Upper lobe of right lung (tissue), 1 donor: ENCODE results near the gene COX4I1. TPM values are rescaled to one million over a fixed set of nuclear protein-coding genes. Genes with fewer than 3 reads are reported as not detected.

Experiments used
- ATAC-seq: fragments of 200-7000 bp; cut with Tn5 transposase; one replicate; pipeline ENCODE4 v1.9.1; 2020; ENCODE audit warnings: mild to moderate bottlenecking, moderate library complexity
- DNase-seq: peaks from one replicate; pipeline ENCODE4 v3.0.0-alpha.2; 2020
- H3K27ac ChIP-seq: fragments of 200-600 bp; one replicate; pipeline ENCODE4 v1.8.0; 2022
- H3K27me3 ChIP-seq: fragments of 200-600 bp; one replicate; pipeline ENCODE4 v1.8.0; 2022; ENCODE audit warnings: mild to moderate bottlenecking
- H3K36me3 ChIP-seq: fragments of 200-600 bp; one replicate; pipeline ENCODE4 v1.8.0; 2022
- H3K4me1 ChIP-seq: fragments of 200-600 bp; one replicate; pipeline ENCODE4 v1.8.0; 2022
- H3K4me3 ChIP-seq: fragments of 200-600 bp; one replicate; pipeline ENCODE4 v1.8.0; 2022; ENCODE audit warnings: mild to moderate bottlenecking
- H3K9me3 ChIP-seq: fragments of 200-600 bp; one replicate; pipeline ENCODE4 v1.8.0; 2022
- intact Hi-C: fragments of 100-400 bp; cut with DNase I; formaldehyde crosslinking; loops from one replicate; pipeline ENCODE4 v1.11.0; 2022
- total RNA-seq: library from RNA; stranded (reverse); fragmentation: NEBNext Ultra II Directional; extraction: Animal tissue kit (Norgen Biotek cat#: 25700); gene quantifications from one replicate; pipeline ENCODE4 v1.2.1, GENCODE V29; 2021
- TF ChIP-seq, protein P1 (sequence below): fragments of 200-600 bp; IDR thresholded peaks from one replicate; pipeline ENCODE4 v1.8.0; 2022; ENCODE audit warnings: antibody characterized with exemption
- donor health status: DM: no; HTN: yes; CAD: no; lungs with severe emphysema.

Gene COX4I1
- total RNA-seq, 1 donor from 2014 or later: 382 TPM

GRCh38 chr16:85770741-85771140 lies 28.8 kb upstream of the COX4I1 start:
- TF ChIP-seq, protein P1, sequence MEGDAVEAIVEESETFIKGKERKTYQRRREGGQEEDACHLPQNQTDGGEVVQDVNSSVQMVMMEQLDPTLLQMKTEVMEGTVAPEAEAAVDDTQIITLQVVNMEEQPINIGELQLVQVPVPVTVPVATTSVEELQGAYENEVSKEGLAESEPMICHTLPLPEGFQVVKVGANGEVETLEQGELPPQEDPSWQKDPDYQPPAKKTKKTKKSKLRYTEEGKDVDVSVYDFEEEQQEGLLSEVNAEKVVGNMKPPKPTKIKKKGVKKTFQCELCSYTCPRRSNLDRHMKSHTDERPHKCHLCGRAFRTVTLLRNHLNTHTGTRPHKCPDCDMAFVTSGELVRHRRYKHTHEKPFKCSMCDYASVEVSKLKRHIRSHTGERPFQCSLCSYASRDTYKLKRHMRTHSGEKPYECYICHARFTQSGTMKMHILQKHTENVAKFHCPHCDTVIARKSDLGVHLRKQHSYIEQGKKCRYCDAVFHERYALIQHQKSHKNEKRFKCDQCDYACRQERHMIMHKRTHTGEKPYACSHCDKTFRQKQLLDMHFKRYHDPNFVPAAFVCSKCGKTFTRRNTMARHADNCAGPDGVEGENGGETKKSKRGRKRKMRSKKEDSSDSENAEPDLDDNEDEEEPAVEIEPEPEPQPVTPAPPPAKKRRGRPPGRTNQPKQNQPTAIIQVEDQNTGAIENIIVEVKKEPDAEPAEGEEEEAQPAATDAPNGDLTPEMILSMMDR: no peak
- Histone ChIP-seq H3K9me3 (no peaks in the 10 kb centered on the region), H3K4me3 (no peak overlapping the region), H3K4me1 (no peaks in the 10 kb centered on the region), H3K27ac (no peak overlapping the region), H3K36me3 (peaks cover 10% of the 10 kb centered on the region), H3K27me3 (no peaks in the 10 kb centered on the region)
- ATAC-seq: no peak
- DNase-seq: no peak
- intact Hi-C loops: no loop called here

GRCh38 chr16:85773044-85773443 lies 26.5 kb upstream of the COX4I1 start:
- intact Hi-C loops: no loop called here
- Histone ChIP-seq H3K27ac (no peak overlapping the region), H3K36me3 (peaks cover 21% of the 10 kb centered on the region), H3K27me3 (no peaks in the 10 kb centered on the region), H3K4me3 (no peak overlapping the region), H3K9me3 (no peaks in the 10 kb centered on the region), H3K4me1 (no peaks in the 10 kb centered on the region)
- DNase-seq (no peak), ATAC-seq (no peak)
- TF ChIP-seq, protein P1: no peak

DNA sequence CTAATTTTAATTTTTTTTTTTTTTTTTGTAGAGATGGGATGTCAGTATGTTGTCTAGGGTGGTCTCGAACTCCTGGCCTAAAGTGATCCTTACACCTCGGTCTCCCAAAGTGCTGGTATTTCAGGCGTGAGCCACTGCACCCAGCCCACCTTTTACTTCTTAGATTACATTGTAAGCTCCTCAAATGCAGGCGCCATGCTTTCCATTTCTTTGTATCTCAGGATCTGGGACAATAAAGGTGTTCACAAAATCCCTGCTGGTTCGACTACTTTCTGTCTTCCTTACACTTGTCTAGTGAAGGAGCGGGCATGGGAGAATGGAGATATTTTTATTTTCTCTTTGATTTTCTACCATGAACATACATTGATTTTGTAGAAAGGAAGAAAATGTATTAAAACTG lies 25.4 kb upstream of the COX4I1 start:
- H3K9me3 ChIP-seq: no peaks in the 10 kb centered on the region
- TF ChIP-seq, protein P1: no peak
- no peaks in the 10 kb centered on the region for H3K4me1 ChIP-seq
- H3K4me3 ChIP-seq: no peak overlapping the region
- ATAC-seq: no peak
- peaks cover 30% of the 10 kb centered on the region for H3K36me3 ChIP-seq
- H3K27ac ChIP-seq: no peak overlapping the region
- H3K27me3 ChIP-seq: no peaks in the 10 kb centered on the region
- DNase-seq: no peak
- intact Hi-C loops: no loop called here

GRCh38 chr16:85774811-85775210 lies 24.7 kb upstream of the COX4I1 start:
- ATAC-seq (no peak), DNase-seq (no peak)
- TF ChIP-seq, protein P1: no peak
- Histone ChIP-seq H3K27ac (no peak overlapping the region), H3K4me1 (no peaks in the 10 kb centered on the region), H3K27me3 (no peaks in the 10 kb centered on the region), H3K4me3 (no peak overlapping the region), H3K9me3 (no peaks in the 10 kb centered on the region), H3K36me3 (peaks cover 37% of the 10 kb centered on the region)
- intact Hi-C loops: no loop called here

GRCh38 chr16:85777583-85778310 lies 21.7 kb upstream of the COX4I1 start:
- ATAC-seq (no peak), DNase-seq (no peak)
- H3K4me1 ChIP-seq: peaks cover 10% of the 10 kb centered on the region
- intact Hi-C loops: no loop called here
- TF ChIP-seq, protein P1: no peak
- H3K27ac ChIP-seq: no peak overlapping the region
- no peaks in the 10 kb centered on the region for H3K9me3 ChIP-seq
- no peaks in the 10 kb centered on the region for H3K27me3 ChIP-seq
- no peak overlapping the region for H3K4me3 ChIP-seq
- peaks cover 42% of the 10 kb centered on the region for H3K36me3 ChIP-seq
